ENCODE measurements around the gene TTC23.

GRCh38 chr15:99086327-99086667 is 163.1 kb downstream of the TTC23 start:
- TF ChIP-seq CTCF (IDR thresholded peaks at IDR 0.05) (no peak), EZH2 (IDR thresholded peaks at IDR 0.05) (no peak)

Data from neural progenitor cell (in vitro differentiated cells).